ENCODE measurements around the gene HADHB. TPM values are rescaled to one million over a fixed set of nuclear protein-coding genes. Genes with fewer than 3 reads are reported as not detected.
"Not testable (repeated sequence)": the region's sequence is repeated elsewhere in the genome, so short reads cannot be mapped to it uniquely, and the experiment has no call there.

The HADHB gene
- total and polyA plus RNA-seq, 4 experiments from 2014 or later = 58.8 to 115 (median 81.0) TPM

DNA sequence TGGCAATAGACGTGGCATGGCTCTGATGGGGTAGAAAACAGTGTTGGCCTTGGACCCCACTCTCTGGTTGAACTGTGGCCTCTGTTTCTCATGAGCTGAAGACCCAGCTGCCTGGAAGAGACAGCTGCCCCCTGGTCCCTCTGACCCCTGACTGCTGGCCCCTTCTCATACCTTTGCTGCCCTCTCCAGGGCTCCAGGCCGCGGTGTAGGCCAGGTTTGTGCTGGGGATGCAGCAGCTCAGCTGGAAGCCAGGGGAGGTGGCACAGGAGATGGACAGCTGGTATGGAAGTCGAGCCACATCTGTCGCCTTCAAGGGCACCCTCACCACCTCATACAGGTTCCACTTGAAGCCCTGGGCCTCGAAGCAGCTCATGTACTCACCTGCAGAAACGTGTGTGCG, 69.5 kb downstream of the HADHB start:
- H3K4me3 ChIP-seq (ENCODE audit: low read length in 2 of 2) = no peak overlapping the region
- no peaks in the 10 kb centered on the region for H3K36me3 ChIP-seq (ENCODE audit: insufficient read depth, low read length)
- no peaks in the 10 kb centered on the region for H3K4me1 ChIP-seq (ENCODE audit: insufficient read depth, low read length)
- no peaks in the 10 kb centered on the region for H3K9me3 Mint-ChIP-seq
- H3K27ac Mint-ChIP-seq = no peak overlapping the region
- DNase-seq = no peak
- CTCF ChIA-PET (ENCODE audit: partially characterized antibody) = no interaction called here
- no peak overlapping the region for H3K4me3 Mint-ChIP-seq
- H3K27me3 ChIP-seq (ENCODE audit: insufficient read depth, low read length) = no peaks in the 10 kb centered on the region
- H3K36me3 Mint-ChIP-seq = no peaks in the 10 kb centered on the region
- H3K4me1 Mint-ChIP-seq = no peaks in the 10 kb centered on the region
- no peaks in the 10 kb centered on the region for H3K9me3 ChIP-seq (ENCODE audit: control insufficient read depth in 1 of 2, low read length in 2 of 2)
- intact Hi-C loops (cut with micrococcal nuclease) = no loop called here
- H3K27me3 Mint-ChIP-seq = no peaks in the 10 kb centered on the region
- H3K27ac ChIP-seq (ENCODE audit: low read depth, low read length) = no peak overlapping the region
- POLR2A ChIA-PET (ENCODE audit: partially characterized antibody) = no interaction called here

GRCh38 chr2:26316041-26316440, 71.3 kb downstream of the HADHB start:
- no peak overlapping the region for H3K4me3 ChIP-seq (ENCODE audit: low read length in 2 of 2)
- Mint-ChIP-seq H3K4me3 (no peak overlapping the region), H3K9me3 (peaks cover 0 to 2% (median 0%) of the 10 kb centered on the region in 8 donors), H3K27ac (peak overlapping the region in 1 of 7 donors; percentile 47), H3K36me3 (no peaks in the 10 kb centered on the region), H3K4me1 (peaks cover 0 to 4% (median under 1%) of the 10 kb centered on the region in 4 donors), H3K27me3 (no peaks in the 10 kb centered on the region)
- POLR2A ChIA-PET (ENCODE audit: partially characterized antibody) = no interaction called here
- H3K27me3 ChIP-seq (ENCODE audit: insufficient read depth, low read length) = no peaks in the 10 kb centered on the region
- no peaks in the 10 kb centered on the region for H3K4me1 ChIP-seq (ENCODE audit: insufficient read depth, low read length)
- no peaks in the 10 kb centered on the region for H3K36me3 ChIP-seq (ENCODE audit: insufficient read depth, low read length)
- CTCF ChIA-PET (ENCODE audit: partially characterized antibody) = no interaction called here
- no peak for DNase-seq
- H3K27ac ChIP-seq (ENCODE audit: low read depth, low read length) = no peak overlapping the region
- H3K9me3 ChIP-seq (ENCODE audit: control insufficient read depth in 1 of 2, low read length in 2 of 2) = no peaks in the 10 kb centered on the region
- intact Hi-C loops (cut with micrococcal nuclease) = no loop called here

GRCh38 chr2:26316845-26317244, 72.1 kb downstream of the HADHB start:
- no peak overlapping the region for H3K27ac Mint-ChIP-seq
- peaks cover 0 to 4% (median under 1%) of the 10 kb centered on the region in 4 donors for H3K4me1 Mint-ChIP-seq
- Histone ChIP-seq H3K27ac (ENCODE audit: low read depth, low read length) (no peak overlapping the region), H3K27me3 (ENCODE audit: insufficient read depth, low read length) (no peaks in the 10 kb centered on the region), H3K36me3 (ENCODE audit: insufficient read depth, low read length) (no peaks in the 10 kb centered on the region), H3K9me3 (ENCODE audit: control insufficient read depth in 1 of 2, low read length in 2 of 2) (no peaks in the 10 kb centered on the region), H3K4me3 (ENCODE audit: low read length in 2 of 2) (no peak overlapping the region), H3K4me1 (ENCODE audit: insufficient read depth, low read length) (no peaks in the 10 kb centered on the region)
- peaks cover 0 to 2% (median 0%) of the 10 kb centered on the region in 8 donors for H3K9me3 Mint-ChIP-seq
- H3K36me3 Mint-ChIP-seq = no peaks in the 10 kb centered on the region
- H3K27me3 Mint-ChIP-seq = no peaks in the 10 kb centered on the region
- DNase-seq = no peak
- CTCF ChIA-PET (ENCODE audit: partially characterized antibody) = no interaction called here
- POLR2A ChIA-PET (ENCODE audit: partially characterized antibody) = no interaction called here
- intact Hi-C loops (cut with micrococcal nuclease) = no loop called here
- no peak overlapping the region for H3K4me3 Mint-ChIP-seq

GRCh38 chr2:26317377-26318105, 72.8 kb downstream of the HADHB start:
- Mint-ChIP-seq H3K27ac (peak overlapping the region in 2 of 7 donors; percentile 7 to 35), H3K36me3 (no peaks in the 10 kb centered on the region), H3K9me3 (peaks cover 0 to 2% (median 0%) of the 10 kb centered on the region in 8 donors), H3K4me1 (peaks cover 0 to 4% (median under 1%) of the 10 kb centered on the region in 4 donors), H3K4me3 (no peak overlapping the region), H3K27me3 (no peaks in the 10 kb centered on the region)
- ChIA-PET CTCF (ENCODE audit: partially characterized antibody) (no interaction called here), POLR2A (ENCODE audit: partially characterized antibody) (no interaction called here)
- Histone ChIP-seq H3K27me3 (ENCODE audit: insufficient read depth, low read length) (no peaks in the 10 kb centered on the region), H3K9me3 (ENCODE audit: control insufficient read depth in 1 of 2, low read length in 2 of 2) (no peaks in the 10 kb centered on the region), H3K4me1 (ENCODE audit: insufficient read depth, low read length) (no peaks in the 10 kb centered on the region), H3K27ac (ENCODE audit: low read depth, low read length) (no peak overlapping the region), H3K36me3 (ENCODE audit: insufficient read depth, low read length) (no peaks in the 10 kb centered on the region), H3K4me3 (ENCODE audit: low read length in 2 of 2) (no peak overlapping the region)
- DNase-seq = no peak
- intact Hi-C loops (cut with micrococcal nuclease) = no loop called here

DNA sequence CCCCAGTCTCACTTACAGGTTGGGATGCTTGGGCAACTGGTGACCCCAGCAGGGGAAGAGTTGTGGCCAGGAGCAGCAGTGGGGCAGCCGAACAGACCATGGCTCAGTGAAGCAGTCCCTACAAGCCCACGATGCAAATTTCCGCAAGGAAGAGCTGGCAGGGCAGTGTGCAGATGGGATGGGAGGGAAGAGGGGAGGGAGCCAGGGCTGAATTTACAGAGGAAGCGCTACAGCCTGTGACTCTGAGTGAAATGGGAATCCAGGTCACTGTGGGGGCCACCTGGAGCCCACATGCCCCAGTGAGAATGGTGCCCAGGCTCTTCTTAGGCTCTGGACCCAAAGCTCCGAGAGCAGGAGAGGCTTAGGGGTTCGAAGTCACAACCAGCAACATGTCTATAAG, 74.2 kb downstream of the HADHB start:
- Mint-ChIP-seq H3K4me1 (peaks cover 0 to 4% (median under 1%) of the 10 kb centered on the region in 4 donors), H3K36me3 (no peaks in the 10 kb centered on the region), H3K9me3 (peaks cover 0 to 2% (median 0%) of the 10 kb centered on the region in 8 donors), H3K27me3 (no peaks in the 10 kb centered on the region), H3K27ac (no peak overlapping the region), H3K4me3 (no peak overlapping the region)
- Histone ChIP-seq H3K4me3 (ENCODE audit: low read length in 2 of 2) (no peak overlapping the region), H3K9me3 (ENCODE audit: control insufficient read depth in 1 of 2, low read length in 2 of 2) (no peaks in the 10 kb centered on the region), H3K27me3 (ENCODE audit: insufficient read depth, low read length) (no peaks in the 10 kb centered on the region), H3K27ac (ENCODE audit: low read depth, low read length) (no peak overlapping the region), H3K36me3 (ENCODE audit: insufficient read depth, low read length) (no peaks in the 10 kb centered on the region), H3K4me1 (ENCODE audit: insufficient read depth, low read length) (no peaks in the 10 kb centered on the region)
- CTCF ChIA-PET (ENCODE audit: partially characterized antibody) = interaction anchor here (1.3 kb wide), 1 partner anchor 12 kb away, joined by 4 read pairs; no protein-coding TSS in a partner anchor
- intact Hi-C loops (cut with micrococcal nuclease) = no loop called here
- POLR2A ChIA-PET (ENCODE audit: partially characterized antibody) = interaction anchor here (1.3 kb wide), 1 partner anchor 26 kb away, joined by 5 read pairs; the partner anchor contains the start of gene SELENOI
- DNase-seq = no peak

GRCh38 chr2:26324479-26324878, 79.7 kb downstream of the HADHB start:
- H3K27ac Mint-ChIP-seq; H3K27me3 Mint-ChIP-seq; H3K9me3 Mint-ChIP-seq; H3K27me3 ChIP-seq (ENCODE audit: insufficient read depth, low read length); H3K4me1 Mint-ChIP-seq; H3K36me3 ChIP-seq (ENCODE audit: insufficient read depth, low read length); H3K4me1 ChIP-seq (ENCODE audit: insufficient read depth, low read length); H3K4me3 ChIP-seq (ENCODE audit: low read length in 2 of 2); intact Hi-C loops (cut with micrococcal nuclease); H3K27ac ChIP-seq (ENCODE audit: low read depth, low read length); H3K36me3 Mint-ChIP-seq; DNase-seq; H3K4me3 Mint-ChIP-seq; H3K9me3 ChIP-seq (ENCODE audit: control insufficient read depth in 1 of 2, low read length in 2 of 2): not testable (repeated sequence)
- ChIA-PET POLR2A (ENCODE audit: partially characterized antibody) (interaction anchor here (0.6 kb wide), 1 partner anchor 63 kb away, joined by 3 read pairs; no protein-coding TSS in a partner anchor), CTCF (ENCODE audit: partially characterized antibody) (interaction anchor here (1.4 kb wide), 1 partner anchor 65 kb away, joined by 3 read pairs; no protein-coding TSS in a partner anchor)

- H3K27me3 ChIP-seq (ENCODE audit: insufficient read depth, low read length) = no peaks in the 10 kb centered on the region
- H3K36me3 ChIP-seq (ENCODE audit: insufficient read depth, low read length) = no peaks in the 10 kb centered on the region
- intact Hi-C loops (cut with micrococcal nuclease) = no loop called here
- Mint-ChIP-seq H3K4me3 (no peak overlapping the region), H3K4me1 (peaks cover 2 to 3% (median 3%) of the 10 kb centered on the region in 4 donors), H3K27me3 (no peaks in the 10 kb centered on the region), H3K36me3 (no peaks in the 10 kb centered on the region), H3K9me3 (no peaks in the 10 kb centered on the region), H3K27ac (peak overlapping the region in 1 of 7 donors; percentile 9)
- no peak for DNase-seq
- CTCF ChIA-PET (ENCODE audit: partially characterized antibody) = interaction anchor here (1.4 kb wide), 1 partner anchor 65 kb away, joined by 3 read pairs; no protein-coding TSS in a partner anchor
- POLR2A ChIA-PET (ENCODE audit: partially characterized antibody) = no interaction called here
- no peaks in the 10 kb centered on the region for H3K9me3 ChIP-seq (ENCODE audit: control insufficient read depth in 1 of 2, low read length in 2 of 2)
- peaks cover 2% of the 10 kb centered on the region for H3K4me1 ChIP-seq (ENCODE audit: insufficient read depth, low read length)
- no peak overlapping the region for H3K4me3 ChIP-seq (ENCODE audit: low read length in 2 of 2)
- H3K27ac ChIP-seq (ENCODE audit: low read depth, low read length) = no peak overlapping the region
Observed at GRCh38 chr2:26324903-26325302, 80.2 kb downstream of the HADHB start.
